T47D (cell line): ENCODE results near the gene SYNE1.

Experiments
- DNase-seq, 2 experiments: peaks; one replicate each; pipeline versions ENCODE4 v3.0.0 to v3.0.0-alpha.2; 2011 to 2012; ENCODE audit warnings: low read depth in 1 of 2, low spot score in 1 of 2
- JUND ChIP-seq: IDR thresholded peaks from 2 replicates; pipeline ENCODE4 v1.6.1; 2012; ENCODE audit warnings: low read depth
- in situ Hi-C: cut with HindIII; loops from 2 replicates; pipeline ENCODE4 v1.10.0; 2016; ENCODE audit warnings: low sequenced_read_pairs, low pct_unique_long_range_greater_than_20kb

Gene SYNE1

GRCh38 chr6:152240436-152240835, 396.7 kb downstream of the SYNE1 start:
- no peak for TF ChIP-seq JUND
- in situ Hi-C loops: no loop called here
- no peak for DNase-seq

GRCh38 chr6:152236370-152237097, 400.6 kb downstream of the SYNE1 start:
- no peak for TF ChIP-seq JUND
- in situ Hi-C loops: no loop called here
- DNase-seq: no peak

- no peak for DNase-seq
- in situ Hi-C loops: no loop called here
- TF ChIP-seq JUND: no peak
Observed at GRCh38 chr6:152233547-152234320, 403.4 kb downstream of the SYNE1 start.

- in situ Hi-C loops: no loop called here
- DNase-seq: no peak
- TF ChIP-seq JUND: no peak
Observed at GRCh38 chr6:152232501-152233151, 404.5 kb downstream of the SYNE1 start.

- in situ Hi-C loops: no loop called here
- no peak for TF ChIP-seq JUND
Observed at GRCh38 chr6:152229330-152229729, 407.8 kb downstream of the SYNE1 start.

GRCh38 chr6:152226119-152226518, 411.0 kb downstream of the SYNE1 start:
- in situ Hi-C loops: no loop called here
- no peak for TF ChIP-seq JUND
- no peak for DNase-seq

More at GRCh38 chr6:152229330-152229729, 407.8 kb downstream of the SYNE1 start:
- no peak for DNase-seq

- in situ Hi-C loops: no loop called here
- TF ChIP-seq JUND: no peak
- DNase-seq: no peak
Observed at GRCh38 chr6:152225241-152225934, 411.8 kb downstream of the SYNE1 start.

- in situ Hi-C loops: no loop called here
- no peak for TF ChIP-seq JUND
- DNase-seq: no peak
Observed at GRCh38 chr6:152223636-152224035, 413.5 kb downstream of the SYNE1 start.

GRCh38 chr6:152221806-152222628, 415.1 kb downstream of the SYNE1 start:
- DNase-seq: no peak
- no peak for TF ChIP-seq JUND
- in situ Hi-C loops: no loop called here

- no peak for DNase-seq
- in situ Hi-C loops: no loop called here
- no peak for TF ChIP-seq JUND
Observed at GRCh38 chr6:152220786-152221185, 416.4 kb downstream of the SYNE1 start.

GRCh38 chr6:152218887-152219286, 418.3 kb downstream of the SYNE1 start:
- in situ Hi-C loops: no loop called here
- no peak for TF ChIP-seq JUND
- peak; percentile 3 to 64 for DNase-seq

GRCh38 chr6:152212437-152212836, 424.7 kb downstream of the SYNE1 start:
- in situ Hi-C loops: no loop called here
- no peak for TF ChIP-seq JUND
- DNase-seq: no peak
